NCI-H2029 (cell line): ENCODE results near the gene GPC3.

Source experiments
- DNase-seq: peaks from one replicate; lab custom pipeline; 2025; lab: John Stamatoyannopoulos, UW

The GPC3 gene

DNA sequence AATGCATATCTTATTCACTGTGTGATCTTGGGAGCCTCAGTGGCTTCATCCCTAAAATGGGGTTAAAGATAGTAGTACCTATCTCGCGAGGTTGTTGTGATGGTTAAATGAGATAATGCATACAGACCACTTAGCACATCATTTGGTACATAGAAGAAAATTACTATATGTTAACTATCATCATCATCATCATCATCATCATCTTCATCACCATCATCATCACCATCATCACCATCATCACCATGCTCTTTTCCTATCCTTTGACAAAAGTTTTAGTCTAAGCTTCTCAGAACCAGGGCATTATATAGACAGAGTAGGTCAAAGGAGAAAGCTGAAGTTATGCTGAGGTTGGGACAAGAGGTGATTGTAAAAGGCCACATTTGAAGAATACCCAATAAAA, 145.0 kb downstream of the GPC3 start:
- DNase-seq: no peak

DNA sequence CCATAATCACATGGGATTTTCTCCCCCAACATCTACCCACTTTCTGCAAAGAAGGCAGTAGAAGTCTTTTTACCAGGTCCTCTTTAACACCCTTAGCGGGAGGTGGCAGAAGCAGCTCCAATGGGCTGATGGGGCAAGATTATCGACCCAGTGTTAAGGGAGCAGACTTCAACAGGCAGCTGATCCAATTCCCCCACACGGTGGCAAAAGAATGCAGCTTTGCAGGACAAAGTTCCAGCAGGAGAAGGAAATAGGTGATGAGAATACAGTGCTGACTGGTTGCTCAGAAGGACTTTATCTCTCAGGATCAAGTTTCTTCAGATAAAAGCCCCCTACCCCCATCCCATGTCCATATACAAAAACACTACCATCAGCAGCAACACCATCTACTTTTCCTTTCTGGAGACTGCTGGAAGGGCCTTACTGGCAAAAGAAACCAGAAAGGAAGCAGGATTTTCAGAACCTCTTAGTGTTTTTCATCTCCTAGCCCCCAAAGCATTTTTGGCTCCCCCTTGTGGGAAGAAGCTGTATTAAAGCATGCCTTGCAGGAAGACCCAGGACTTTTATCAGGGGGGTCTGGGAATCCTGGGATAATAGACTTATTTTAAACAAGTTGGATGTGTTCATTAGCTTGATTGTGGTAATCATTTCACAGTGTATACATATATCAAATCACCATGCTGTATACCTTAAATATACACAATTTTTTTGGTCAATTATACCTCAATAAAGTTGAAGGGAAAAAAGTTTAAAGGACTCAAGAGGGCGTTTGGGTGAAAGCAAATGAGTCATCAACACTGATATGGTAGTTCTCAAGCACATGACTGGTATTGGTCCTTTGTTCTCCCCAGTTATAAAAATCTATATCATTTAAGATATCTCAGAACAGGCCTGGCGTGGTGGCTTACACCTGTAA, 146.4 kb downstream of the GPC3 start:
- peak; percentile 0 for DNase-seq

DNA sequence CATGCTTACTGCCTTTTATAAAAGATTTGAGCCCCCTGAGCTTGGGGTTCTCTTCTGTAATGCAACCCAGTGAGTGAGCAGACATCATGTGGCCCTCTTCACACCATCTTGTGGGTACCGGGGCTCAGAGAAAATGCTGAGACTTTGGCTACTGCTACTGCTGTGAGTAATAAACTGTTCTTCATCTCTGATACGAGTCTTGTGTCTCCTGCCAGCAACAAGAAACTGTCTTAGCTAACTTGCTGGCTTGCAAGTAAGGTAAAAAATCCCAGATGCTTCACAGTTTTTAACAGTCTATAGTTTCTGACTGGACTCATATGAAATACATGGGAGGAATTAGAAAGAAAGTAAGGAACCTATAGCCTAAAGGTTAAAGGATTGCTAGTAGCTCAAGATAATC, 148.3 kb downstream of the GPC3 start:
- DNase-seq: no peak

DNA sequence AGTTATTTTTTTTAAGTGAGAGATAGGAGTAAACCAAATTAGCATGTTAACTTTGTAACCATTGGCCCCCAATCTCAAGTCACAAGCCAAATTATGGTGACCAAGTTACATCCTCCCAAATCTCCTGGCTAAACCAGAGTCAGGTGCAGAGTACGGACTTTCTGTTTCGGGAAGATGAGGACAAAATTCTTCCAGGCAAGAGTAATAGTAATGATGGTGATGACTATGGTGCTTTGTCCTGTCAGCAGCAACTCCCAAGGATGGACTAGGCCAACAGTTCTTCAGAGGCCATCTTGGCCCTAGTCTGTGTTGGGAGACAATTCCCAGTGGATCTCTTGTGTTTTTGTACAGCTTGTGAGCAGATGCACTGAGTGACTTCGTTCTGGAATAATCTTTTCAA, 148.8 kb downstream of the GPC3 start:
- DNase-seq: no peak

DNA sequence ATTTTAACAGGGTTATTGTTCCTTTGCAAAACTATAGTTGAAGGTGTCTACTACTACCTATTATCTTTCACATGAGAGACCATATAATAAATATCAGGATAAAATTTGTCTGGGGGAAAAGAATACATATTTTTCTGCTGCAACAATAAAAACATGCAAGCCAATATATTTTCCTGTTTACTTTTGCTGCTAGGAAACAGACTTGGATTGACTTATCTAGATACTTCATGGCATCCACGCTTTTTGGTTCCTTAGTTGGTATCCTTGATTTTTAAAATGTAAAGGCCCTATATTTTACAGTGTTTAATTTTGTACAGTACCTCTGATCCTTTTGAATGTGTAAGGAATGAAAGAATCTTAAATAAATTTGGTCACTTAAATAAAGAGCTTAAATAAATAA, 150.6 kb downstream of the GPC3 start:
- DNase-seq: no peak

DNA sequence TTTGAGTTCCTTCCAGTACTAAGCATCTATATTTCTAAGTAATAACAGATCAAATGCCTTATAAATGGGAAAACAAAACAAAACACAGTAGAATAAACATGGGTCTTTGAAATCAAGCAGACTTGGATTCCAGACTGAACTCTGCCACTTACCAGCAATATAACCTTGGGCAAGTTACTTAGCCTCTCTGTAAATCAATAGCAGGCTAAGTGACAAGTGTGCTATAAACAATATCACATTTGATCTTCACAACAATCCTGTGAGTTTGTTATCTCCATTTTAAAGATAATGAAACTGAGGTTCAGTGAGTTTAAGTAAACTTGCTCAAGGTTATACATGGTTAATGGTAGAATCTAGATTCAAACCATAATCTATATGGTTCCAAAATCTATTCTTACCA, 165.8 kb downstream of the GPC3 start:
- DNase-seq: no peak

DNA sequence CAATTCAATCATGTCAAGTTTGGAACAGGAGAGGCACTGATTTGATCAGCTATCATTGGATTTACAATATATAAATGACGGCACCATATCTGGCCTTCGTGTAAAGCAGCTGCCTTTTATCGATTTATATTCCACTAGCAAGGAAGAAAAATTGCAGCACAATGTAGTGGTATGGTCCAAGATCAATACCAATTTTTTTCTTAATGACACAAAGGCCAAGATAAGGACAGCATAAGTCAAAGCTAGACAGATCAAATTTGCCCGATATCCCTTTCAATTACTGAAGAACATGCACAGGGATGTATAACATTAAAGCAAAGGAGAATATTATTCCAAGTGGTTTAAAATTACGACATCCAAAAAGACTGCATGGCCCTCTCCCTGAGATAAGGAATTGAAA, 167.4 kb downstream of the GPC3 start:
- no peak for DNase-seq

DNA sequence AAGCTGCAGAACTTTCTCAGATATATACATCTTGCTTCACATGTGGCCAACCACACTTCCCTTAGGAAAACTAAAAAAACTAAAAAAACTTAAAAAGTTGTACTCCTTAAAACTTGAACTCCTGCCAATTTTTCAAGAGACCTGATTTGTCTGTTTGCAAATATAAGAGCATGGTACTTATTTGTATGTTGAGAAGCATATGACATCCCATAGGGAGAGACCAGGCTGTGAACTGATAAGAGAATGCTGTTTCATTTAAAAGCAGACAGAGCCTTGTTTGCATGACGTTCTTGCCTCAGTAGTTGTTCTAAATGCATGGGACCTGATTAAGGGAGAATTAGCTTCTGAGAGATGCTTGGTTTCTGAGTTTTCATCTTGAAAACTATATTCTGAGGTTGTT, 169.9 kb downstream of the GPC3 start:
- no peak for DNase-seq

DNA sequence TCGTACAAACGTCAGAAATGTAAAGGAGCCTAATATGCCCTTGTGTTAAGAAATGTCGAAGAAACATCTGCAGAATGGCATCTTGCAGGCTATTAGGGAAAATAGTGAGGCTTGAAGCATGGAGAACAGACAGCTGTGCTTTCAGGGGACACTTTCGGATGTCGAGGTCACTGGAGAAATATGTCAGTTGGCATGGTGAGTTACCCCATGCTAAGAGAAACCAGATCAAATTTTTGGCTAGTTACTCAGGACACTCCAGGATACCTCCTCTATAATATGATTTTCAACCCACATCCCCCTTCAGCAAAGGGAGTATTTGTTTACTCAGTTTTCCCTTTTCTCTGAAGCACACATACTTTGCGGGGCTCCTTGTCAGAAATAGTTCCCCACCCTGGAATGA, 171.4 kb downstream of the GPC3 start:
- DNase-seq: no peak

DNA sequence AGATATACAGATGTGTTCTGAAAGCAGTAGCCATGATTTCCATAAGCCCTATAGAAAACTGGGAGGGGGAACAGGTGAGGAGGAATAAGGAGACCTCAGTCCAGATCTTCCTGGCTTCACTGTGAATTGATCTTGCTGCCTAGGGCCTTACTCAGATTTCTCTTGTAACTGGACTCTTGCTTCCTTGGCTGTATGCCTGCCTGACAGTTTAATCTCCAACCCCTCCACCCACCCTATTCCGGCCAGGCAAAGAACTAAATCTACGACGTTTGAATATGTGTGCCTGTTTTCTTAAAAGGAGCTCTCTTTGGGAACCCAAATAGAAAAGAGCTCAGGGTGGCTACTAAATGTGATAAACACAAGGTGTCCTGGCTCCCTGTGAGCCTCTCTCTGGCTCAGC, 173.0 kb downstream of the GPC3 start:
- DNase-seq: no peak

DNA sequence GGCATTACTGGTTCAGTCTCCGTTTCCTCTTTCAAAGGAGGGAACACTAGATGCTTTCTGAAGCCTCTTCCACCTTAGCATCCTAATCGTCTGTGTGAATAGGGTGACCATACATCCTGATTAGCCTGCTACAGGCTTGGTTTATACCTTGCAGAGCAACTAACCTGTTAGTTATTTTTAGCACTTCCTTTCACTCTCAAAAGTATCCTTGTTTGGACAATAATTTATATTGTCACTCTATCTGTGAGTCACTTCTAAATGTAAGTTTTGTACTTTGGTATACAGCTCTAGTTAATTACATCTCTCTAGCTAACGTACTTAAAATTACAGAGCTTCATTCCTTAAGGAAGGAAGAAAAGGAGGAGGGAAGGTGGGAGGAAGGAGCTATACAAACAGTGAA, 174.5 kb downstream of the GPC3 start:
- no peak for DNase-seq

DNA sequence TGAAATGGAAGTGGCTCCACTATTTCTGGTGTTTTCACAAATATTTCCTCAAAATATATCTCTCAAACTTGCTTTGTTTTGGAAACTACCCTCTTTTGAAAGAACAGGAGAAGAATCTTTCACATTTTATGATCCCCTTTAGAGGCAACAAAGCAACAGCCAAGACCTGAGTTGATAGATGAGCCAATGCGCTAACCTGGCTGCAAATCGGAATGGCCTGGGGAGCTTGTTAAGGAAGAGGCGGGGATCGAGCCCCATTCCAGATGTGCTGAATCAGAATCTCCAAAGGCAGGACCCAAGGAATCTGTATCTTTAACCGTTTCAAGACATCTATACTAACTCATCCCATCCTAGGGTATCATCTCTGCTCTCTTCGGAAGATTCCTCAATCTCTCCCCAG, 181.3 kb downstream of the GPC3 start:
- no peak for DNase-seq

DNA sequence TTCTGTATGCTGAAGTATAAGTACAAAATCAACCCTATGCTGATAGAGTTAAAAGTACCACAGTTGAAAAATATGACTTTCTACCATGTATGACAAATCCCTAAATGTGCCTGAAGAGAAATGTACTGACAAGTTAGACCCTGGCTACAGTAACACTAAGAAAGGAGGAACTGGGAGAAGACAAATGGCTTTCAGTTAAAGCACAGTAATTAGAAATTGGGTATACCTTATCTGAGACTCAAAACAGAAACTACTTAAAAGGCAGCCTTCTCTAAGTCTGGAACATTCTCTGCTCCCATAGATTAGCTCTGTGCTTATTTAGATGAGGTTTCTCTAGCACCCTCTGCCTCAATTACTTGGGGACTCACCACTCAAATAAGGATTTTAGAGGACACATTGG, 189.1 kb downstream of the GPC3 start:
- DNase-seq: no peak

DNA sequence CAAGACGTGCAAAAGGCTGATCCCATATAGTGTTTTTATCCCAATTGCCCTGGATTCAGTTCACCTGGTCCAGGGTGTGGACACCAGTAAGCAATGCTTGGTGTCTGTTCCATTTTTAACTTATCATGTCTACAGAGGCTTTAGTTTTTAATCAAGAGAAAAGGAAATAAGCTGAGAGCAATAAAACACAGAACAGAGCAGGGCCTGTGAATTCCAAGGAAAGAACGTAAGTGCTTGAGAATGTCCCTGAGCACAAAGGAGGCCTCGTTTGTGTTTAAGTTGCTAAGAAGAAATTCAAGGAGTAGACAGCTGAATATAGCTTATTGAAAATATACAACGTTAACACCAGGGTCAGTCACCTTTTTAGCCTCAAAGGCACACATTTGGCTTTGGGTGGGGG, 191.3 kb downstream of the GPC3 start:
- no peak for DNase-seq

DNA sequence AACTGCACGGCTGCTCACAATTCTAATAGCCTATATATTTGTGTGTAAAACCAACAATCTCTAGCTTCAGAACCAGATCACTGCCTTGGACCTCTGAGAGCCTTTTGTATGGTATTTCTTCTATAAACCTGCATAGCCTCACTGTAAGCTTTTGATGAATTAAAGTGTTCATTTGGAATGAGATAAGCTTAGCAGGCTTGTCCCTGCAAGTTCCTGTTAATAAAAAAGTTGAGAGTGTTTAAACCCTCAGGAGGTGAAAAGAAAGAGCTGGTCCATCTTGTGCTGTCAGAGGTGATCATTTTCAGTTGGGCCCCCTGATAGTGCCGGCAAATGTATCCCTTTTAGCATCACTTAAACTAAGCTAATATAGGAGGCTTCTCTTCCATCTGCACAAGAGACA, 191.8 kb downstream of the GPC3 start:
- DNase-seq: no peak

DNA sequence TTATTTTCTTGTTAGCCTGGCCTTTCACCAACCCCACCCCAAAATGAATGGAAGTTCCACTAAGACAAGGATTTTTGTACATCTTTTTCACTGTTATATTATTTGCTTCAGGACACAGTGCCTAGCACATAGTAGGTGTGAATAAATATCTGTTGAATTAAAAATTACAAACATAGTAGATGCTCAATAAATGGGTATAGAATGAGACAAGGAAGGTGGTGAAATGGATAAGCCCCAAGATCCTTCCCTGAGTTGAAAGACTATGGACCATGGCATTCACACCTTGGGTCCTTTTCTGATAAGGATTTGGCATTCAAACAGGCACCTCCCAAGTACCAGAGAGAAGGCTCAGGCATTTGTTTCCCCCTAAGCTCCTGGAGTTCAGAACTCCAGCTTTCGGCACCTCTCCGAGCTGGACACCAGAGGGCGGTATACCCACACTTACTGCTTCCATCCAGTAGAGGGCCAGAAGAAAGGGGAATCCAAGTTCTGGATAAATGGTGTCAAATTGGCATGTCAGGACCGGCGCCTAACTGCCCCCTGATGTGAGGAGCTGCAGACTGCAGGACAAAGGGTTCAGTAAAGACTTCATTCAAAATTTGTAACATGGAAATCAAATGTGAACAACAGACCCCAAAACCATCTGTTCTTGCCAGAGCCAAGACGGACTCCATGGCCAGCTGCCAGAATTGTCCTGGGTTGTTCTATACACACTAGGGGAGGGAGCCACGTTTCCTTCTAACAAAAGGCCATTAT, 193.0 kb downstream of the GPC3 start:
- peak; percentile 68 for DNase-seq

DNA sequence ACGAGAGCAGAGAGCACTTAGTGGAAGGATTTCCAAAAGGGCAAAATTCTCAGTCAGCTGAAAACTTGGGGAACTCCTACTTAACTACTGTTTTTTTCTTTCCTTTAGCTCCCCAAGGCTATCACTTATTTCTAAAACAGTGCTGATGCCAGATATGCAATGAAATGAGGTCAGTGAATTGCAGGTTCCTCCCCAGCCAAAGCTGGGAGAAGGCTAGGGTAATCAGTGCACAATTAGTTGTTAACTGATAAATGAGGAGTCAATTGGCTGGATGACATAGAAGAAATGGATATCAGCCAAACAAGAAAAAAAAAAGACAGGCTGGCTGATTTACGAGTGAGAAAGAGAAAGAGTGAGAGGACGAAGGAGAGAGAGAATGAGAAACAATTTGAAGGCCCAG, 195.6 kb downstream of the GPC3 start:
- no peak for DNase-seq

DNA sequence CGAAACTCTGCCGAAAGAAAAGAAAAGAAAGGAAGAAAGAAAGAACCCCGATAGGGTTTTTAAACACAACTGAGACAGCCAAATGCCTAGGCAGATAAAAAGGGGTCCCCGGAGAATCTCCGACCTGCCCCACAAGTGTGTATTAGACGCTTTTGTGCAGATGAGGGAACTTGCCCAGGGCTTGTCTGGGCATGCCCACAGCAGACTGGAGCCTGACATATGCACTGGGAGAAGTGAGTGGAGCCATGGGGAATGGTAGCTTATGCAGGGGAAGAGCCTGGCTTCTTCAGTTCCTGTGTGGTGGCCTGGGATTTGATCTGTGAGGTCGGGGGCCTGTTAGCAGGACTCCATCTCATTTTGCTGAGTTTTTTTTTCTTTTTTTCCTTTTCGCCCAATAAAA, 199.0 kb downstream of the GPC3 start:
- DNase-seq: no peak

DNA sequence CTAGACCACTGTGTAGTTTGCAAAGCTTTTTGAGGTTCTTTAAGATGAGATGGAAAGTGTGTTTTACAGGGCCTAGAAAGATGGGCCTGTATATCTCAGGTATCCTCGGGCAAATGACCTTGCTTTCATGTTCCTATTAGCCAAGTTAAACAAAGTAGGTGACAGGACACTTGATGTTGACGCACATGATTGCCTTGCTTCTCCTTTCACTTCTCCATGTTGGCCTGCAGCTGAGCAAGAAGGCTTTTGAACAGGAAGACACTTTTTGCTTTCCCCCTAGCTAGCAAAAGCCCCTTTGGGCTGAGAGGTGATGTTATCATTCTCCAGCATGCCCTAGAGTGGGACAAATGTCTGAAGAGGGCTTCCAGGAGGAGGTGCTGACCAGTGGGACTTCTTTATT, 202.1 kb downstream of the GPC3 start:
- DNase-seq: no peak

DNA sequence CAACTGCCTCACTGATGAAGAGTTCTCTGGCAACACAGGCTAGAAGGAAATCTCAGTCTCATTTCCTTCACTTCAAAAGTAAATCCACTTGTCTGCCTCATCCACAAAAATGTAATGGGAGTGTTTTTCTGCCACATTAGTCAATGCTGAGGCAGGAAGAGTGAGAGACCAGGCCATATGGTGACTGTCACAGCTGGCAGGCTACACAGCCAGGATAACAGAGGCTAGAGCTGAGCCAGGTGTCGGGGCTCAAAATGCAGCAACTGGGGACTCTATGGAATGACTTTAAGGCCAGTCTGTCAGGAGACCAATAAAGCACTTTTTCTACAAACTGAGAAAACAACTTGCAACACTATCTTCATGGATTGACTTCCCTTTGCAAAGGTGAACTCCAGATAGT, 204.2 kb downstream of the GPC3 start:
- no peak for DNase-seq

DNA sequence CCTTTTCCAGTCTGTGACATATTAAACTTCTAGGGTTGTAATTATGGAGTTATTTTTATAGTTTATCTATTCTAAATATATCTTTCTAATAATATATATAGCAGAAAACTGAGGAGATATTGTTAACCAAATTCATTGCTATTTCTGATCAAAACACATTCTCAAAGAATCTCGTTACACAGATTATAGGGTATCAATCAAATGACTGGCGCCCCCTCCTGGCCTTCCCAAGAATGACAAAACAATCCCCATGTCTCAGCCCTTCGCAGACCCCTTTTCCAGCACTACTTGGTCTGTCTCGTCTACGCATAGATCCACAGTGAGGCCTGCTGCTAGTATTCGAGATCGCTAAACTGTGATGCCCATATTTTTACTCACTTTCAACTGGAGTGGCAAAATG, 209.3 kb downstream of the GPC3 start:
- no peak for DNase-seq

DNA sequence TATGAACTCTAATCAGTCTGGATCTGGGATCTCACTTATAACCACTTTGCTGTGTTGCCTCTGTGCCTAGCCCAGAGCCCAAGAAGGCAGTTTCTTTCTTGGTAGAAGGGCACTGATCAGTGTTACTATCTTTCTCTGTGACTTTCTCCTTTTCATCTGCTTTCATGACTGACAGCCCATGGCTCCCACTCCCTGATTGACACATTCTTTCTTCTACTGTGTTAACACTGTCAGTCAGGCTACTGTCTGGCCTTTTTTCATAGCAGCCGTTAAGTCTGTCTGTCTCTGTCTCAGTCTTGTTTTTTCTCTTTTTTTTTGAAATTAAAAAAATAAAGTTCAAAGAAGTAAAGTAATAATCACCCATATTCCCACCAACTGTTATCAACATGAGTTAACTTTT, 210.6 kb downstream of the GPC3 start:
- no peak for DNase-seq

DNA sequence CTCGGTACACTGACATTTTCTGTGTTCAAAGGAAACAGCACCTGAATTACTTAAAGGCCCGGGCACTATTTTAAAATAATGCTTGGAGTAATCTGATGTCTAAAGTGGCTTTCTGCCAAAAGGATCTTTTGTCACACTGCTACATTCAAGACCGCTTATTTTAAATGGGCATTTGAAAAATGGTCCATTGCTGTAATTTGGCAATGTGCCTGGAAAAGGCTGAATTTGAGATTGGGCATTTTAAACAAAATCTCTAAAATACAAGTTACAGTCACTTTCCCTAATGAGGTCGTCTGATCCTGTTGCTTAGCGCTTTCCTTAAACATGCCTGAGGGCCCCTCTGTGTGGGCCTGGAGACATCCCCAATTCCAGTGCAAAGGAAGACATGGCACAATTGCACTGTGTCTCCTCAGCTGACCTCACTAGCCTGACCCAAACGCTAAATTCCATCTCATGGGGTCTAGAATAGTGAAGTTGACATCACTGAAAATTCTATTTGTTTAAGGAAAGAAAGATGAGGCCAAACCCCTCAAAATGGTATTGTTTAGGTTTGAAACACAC, 214.2 kb downstream of the GPC3 start:
- DNase-seq: no peak
